Peyer's patch (tissue), 4 donors: ENCODE data around the gene ARHGEF7. TPM values are rescaled to one million over a fixed set of nuclear protein-coding genes. Genes with fewer than 3 reads are reported as not detected.

Experiments used
- DNase-seq, 3 donors: peaks; one replicate each; pipeline ENCODE4 v3.0.0-alpha.2; 2017 to 2019
- H3K27ac ChIP-seq, 4 donors: fragments of 200-600 bp; sonication (generic); one replicate each; pipeline ENCODE4 v1.5.1; 2016 to 2019
- H3K27me3 ChIP-seq, 2 donors: fragments of 200-600 bp; sonication (generic); one replicate each; pipeline ENCODE4 v1.5.1; 2019
- H3K36me3 ChIP-seq, 3 donors: fragments of 200-600 bp; sonication (generic); one replicate each; pipeline ENCODE4 v1.5.1; 2016 to 2019
- H3K4me1 ChIP-seq, 4 donors: fragments of 200-600 bp; sonication (generic); one replicate each; pipeline ENCODE4 v1.5.1; 2016 to 2019
- H3K4me3 ChIP-seq, 4 donors: fragments of 200-600 bp; sonication (generic); 1 replicate in 3 of 4; 2 replicates in 1 of 4; pipeline ENCODE4 v1.5.1; 2016 to 2019; ENCODE audit warnings: mild to moderate bottlenecking in 1 of 4
- H3K9me3 ChIP-seq, 4 donors: fragments of 200-600 bp; sonication (generic); one replicate each; pipeline ENCODE4 v1.5.1; 2016 to 2019; ENCODE audit warnings: mild to moderate bottlenecking in 1 of 4
- POLR2A ChIP-seq, 2 donors: fragments of 450-650 bp; IDR thresholded peaks; one replicate each; pipeline ENCODE4 v1.5.1; 2017; ENCODE audit warnings: antibody characterized with exemption in 2 of 2, mild to moderate bottlenecking in 2 of 2, moderate library complexity in 2 of 2
- total RNA-seq, 4 donors: library from RNA; depleted of rRNA; stranded (reverse); fragments of >200 nt; gene quantifications; one replicate each; pipeline ENCODE4 v1.1.0, GENCODE V29; 2016
- TF ChIP-seq, protein P1 (sequence below), 6 experiments: fragments of 450-650 bp in 4 of 6; fragments of 200-600 bp in 2 of 6; sonication (generic) in 1 of 6; IDR thresholded peaks; one replicate each; pipeline ENCODE4 v1.5.1; 2017 to 2019; ENCODE audit warnings: antibody characterized with exemption in 6 of 6, mild to moderate bottlenecking in 3 of 6, moderate library complexity in 1 of 6

The ARHGEF7 gene
- total RNA-seq, 4 donors from 2014 or later, result 58.1 to 117 (median 95.5) TPM

DNA sequence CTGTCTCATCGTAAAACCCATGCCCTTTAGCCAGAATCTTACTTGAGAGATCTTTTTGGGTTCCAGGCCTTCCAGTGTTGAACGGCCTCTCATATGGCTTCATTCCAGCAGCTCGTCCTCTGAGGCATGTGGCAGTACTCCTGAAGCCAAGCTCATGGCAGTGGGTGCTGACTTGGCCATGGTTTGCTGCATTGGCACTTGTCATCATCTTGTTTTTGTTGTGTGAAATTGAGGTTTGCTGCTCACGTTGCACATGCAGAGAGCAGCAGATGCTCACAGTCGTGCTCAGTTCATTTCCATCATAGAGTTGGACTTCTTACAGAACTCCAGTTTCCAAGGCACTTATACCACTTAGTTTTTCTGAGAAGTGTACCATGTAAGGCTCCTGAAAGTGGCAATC, 220.2 kb downstream of the ARHGEF7 start:
- no peaks in the 10 kb centered on the region for H3K36me3 ChIP-seq
- H3K4me1 ChIP-seq, result no peaks in the 10 kb centered on the region
- DNase-seq, result no peak
- TF ChIP-seq POLR2A (IDR thresholded peaks at IDR 0.05), result no peak
- TF ChIP-seq, protein P1, sequence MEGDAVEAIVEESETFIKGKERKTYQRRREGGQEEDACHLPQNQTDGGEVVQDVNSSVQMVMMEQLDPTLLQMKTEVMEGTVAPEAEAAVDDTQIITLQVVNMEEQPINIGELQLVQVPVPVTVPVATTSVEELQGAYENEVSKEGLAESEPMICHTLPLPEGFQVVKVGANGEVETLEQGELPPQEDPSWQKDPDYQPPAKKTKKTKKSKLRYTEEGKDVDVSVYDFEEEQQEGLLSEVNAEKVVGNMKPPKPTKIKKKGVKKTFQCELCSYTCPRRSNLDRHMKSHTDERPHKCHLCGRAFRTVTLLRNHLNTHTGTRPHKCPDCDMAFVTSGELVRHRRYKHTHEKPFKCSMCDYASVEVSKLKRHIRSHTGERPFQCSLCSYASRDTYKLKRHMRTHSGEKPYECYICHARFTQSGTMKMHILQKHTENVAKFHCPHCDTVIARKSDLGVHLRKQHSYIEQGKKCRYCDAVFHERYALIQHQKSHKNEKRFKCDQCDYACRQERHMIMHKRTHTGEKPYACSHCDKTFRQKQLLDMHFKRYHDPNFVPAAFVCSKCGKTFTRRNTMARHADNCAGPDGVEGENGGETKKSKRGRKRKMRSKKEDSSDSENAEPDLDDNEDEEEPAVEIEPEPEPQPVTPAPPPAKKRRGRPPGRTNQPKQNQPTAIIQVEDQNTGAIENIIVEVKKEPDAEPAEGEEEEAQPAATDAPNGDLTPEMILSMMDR (IDR thresholded peaks at IDR 0.05), result no peak
- H3K9me3 ChIP-seq, result no peaks in the 10 kb centered on the region
- H3K27me3 ChIP-seq, result no peaks in the 10 kb centered on the region
- H3K27ac ChIP-seq, result no peak overlapping the region
- H3K4me3 ChIP-seq, result no peak overlapping the region

DNA sequence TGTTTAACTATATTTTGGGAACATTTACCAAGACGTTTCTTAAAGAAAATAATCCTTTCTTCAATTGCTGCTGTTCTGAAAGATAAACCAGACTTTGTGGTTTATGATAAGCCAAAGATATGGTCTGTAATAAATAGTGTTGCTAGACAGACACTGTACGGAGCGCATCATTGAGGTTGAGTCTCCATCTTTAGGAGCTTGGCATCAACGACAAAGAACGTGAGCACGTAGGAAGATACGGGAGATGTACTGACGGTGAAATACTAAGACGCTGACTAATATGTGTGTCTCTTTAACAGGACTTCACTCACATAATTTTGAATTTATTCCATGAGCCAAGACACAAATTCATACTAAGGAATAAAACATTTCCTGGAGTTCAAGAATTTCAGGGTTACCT, 221.6 kb downstream of the ARHGEF7 start:
- TF ChIP-seq, protein P1 (IDR thresholded peaks at IDR 0.05), result no peak
- TF ChIP-seq POLR2A (IDR thresholded peaks at IDR 0.05), result no peak
- no peaks in the 10 kb centered on the region for H3K9me3 ChIP-seq
- H3K27ac ChIP-seq, result no peak overlapping the region
- no peaks in the 10 kb centered on the region for H3K4me1 ChIP-seq
- H3K4me3 ChIP-seq, result no peak overlapping the region
- DNase-seq, result no peak
- no peaks in the 10 kb centered on the region for H3K36me3 ChIP-seq
- H3K27me3 ChIP-seq, result no peaks in the 10 kb centered on the region

DNA sequence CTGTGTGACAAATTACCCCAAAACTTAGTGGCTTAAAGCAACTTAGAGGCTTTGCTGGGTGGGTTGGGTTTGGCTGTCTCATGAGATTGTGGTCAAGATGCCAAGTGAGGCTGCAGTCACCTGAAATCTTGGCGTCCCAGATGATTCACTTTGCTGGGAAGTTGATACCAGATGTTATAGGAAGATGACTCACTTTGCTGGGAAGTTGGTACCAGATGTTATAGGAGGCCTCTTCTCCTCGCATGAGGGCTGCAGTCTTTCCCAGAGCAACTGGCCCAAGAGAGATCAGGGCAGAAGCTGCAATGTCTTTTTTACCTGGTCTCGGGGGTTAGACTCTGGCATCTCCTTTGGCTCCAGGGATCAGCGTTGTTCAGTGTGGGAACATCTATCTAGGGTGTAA, 222.1 kb downstream of the ARHGEF7 start:
- no peaks in the 10 kb centered on the region for H3K36me3 ChIP-seq
- H3K27ac ChIP-seq, result no peak overlapping the region
- no peak for DNase-seq
- no peak overlapping the region for H3K4me3 ChIP-seq
- no peaks in the 10 kb centered on the region for H3K9me3 ChIP-seq
- H3K27me3 ChIP-seq, result no peaks in the 10 kb centered on the region
- no peaks in the 10 kb centered on the region for H3K4me1 ChIP-seq
- TF ChIP-seq, protein P1 (IDR thresholded peaks at IDR 0.05), result no peak
- TF ChIP-seq POLR2A (IDR thresholded peaks at IDR 0.05), result no peak

DNA sequence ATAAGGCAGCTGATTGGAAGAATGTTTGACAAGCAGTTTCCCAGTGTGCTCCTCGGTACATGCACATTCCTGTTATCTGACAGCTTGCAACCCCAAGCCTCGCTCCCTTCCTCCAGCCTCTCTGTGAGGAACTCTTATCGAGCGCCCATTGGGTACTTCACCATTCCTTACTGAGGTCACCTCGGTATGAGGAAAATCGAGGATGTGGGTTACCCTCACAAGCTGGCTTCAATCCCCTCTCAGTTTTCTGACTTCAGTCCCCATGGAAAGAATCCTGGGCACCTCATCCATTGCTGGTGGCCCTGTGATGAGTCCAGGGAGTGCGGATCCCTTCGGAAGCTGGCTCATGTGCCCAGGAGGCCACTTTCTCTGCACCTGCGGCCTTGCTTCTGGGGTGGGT, 222.6 kb downstream of the ARHGEF7 start:
- no peaks in the 10 kb centered on the region for H3K9me3 ChIP-seq
- no peaks in the 10 kb centered on the region for H3K27me3 ChIP-seq
- no peak overlapping the region for H3K4me3 ChIP-seq
- H3K36me3 ChIP-seq, result no peaks in the 10 kb centered on the region
- no peak overlapping the region for H3K27ac ChIP-seq
- TF ChIP-seq, protein P1 (IDR thresholded peaks at IDR 0.05), result no peak
- no peak for TF ChIP-seq POLR2A (IDR thresholded peaks at IDR 0.05)
- no peaks in the 10 kb centered on the region for H3K4me1 ChIP-seq
- DNase-seq, result no peak

DNA sequence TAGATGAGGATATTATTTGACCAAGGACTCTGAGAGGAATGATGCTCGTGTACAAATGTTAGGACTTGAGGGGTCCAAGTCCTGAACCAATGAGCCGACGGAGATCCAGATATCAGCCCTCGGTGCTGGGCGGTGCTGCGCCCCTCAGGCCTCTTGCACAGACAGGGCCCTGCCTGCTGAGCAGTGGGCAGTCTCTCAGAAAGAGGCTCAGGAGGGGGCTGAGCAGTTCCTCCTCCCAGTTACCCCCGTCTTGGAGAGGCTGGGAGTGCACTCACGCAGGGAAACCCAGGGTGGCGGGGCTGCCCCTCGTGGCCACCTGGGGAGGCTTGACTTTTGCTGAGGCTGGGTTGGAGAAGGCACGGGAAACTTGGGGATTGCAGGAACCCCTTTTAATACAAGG, 223.7 kb downstream of the ARHGEF7 start:
- H3K9me3 ChIP-seq, result no peaks in the 10 kb centered on the region
- no peaks in the 10 kb centered on the region for H3K4me1 ChIP-seq
- no peaks in the 10 kb centered on the region for H3K36me3 ChIP-seq
- DNase-seq, result no peak
- no peak overlapping the region for H3K27ac ChIP-seq
- H3K4me3 ChIP-seq, result no peak overlapping the region
- H3K27me3 ChIP-seq, result no peaks in the 10 kb centered on the region
- TF ChIP-seq POLR2A (IDR thresholded peaks at IDR 0.05), result no peak
- TF ChIP-seq, protein P1 (IDR thresholded peaks at IDR 0.05), result no peak
